Measurements from ENCODE around the gene PRKCA.

Gene PRKCA

DNA sequence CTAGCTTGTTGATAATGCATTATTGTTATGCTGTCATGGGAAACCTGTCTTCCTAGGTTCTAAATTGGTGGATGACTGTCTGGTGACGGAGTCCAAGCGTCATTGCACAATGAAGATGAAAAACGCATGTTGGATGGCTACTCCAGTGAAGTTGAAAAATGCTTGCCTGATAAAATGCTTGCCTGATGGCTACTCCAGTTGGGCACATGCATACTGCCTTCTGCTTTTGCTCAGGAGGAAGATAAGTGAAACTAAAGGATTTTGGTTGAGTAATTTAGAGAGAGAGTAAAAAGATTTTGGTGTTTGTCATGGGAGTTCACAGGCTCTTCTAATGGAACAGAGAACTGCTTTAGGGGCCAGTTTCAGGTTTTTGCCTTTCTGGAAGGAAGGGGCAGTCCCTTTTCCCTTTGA is 118.6 kb downstream of the PRKCA start:
- no peak for DNase-seq

- no peak for DNase-seq
Observed at GRCh38 chr17:66422186-66422585, 119.8 kb downstream of the PRKCA start.

DNA sequence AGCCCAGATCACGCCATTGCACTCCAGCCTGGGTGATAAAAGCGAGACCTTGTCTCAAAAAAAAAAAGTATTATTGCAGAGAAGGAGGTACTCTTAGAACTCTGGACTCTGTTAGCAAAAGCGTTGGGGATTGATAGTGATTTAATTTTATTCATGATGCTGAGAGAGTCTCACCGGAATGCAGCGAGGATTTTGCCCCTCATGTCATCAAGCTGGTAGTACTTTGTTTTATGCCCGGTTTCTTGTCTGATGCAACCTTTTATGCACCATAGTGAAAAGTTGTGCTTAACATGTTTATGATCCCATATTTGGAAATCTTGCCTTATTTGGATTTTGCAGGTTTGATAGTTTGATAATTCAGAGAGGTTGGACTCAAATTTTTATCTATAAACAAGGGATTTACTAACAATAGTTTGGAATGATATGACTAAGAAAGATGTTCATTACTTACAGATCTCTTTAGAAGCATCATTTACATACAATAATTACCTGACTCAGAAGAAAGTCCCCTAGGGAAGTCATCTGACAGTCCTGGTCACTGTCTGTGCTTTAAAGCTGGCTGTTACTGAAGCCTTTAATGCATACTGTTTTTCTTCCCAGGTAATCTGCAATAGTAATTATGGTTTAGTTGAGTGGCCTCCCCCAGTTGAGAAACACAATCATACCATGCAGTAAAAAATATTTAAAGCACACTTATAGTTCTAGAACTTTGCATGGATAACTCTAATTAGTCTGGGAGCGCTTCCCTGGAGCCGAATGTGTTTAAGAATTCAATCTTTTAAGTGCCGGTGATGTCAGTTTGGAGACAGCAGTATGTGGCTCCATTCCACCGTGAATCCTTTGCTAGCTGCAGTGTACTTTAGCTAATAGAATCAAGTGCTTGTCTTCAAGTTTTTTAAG is 120.9 kb downstream of the PRKCA start:
- DNase-seq: no peak

- no peak for DNase-seq
Observed at GRCh38 chr17:66425756-66426396, 123.5 kb downstream of the PRKCA start.

- DNase-seq: no peak
Observed at GRCh38 chr17:66426397-66427033, 124.1 kb downstream of the PRKCA start.

- DNase-seq: no peak
Observed at GRCh38 chr17:66427134-66427533, 124.7 kb downstream of the PRKCA start.

- no peak for DNase-seq
Observed at GRCh38 chr17:66429680-66430079, 127.3 kb downstream of the PRKCA start.

DNA sequence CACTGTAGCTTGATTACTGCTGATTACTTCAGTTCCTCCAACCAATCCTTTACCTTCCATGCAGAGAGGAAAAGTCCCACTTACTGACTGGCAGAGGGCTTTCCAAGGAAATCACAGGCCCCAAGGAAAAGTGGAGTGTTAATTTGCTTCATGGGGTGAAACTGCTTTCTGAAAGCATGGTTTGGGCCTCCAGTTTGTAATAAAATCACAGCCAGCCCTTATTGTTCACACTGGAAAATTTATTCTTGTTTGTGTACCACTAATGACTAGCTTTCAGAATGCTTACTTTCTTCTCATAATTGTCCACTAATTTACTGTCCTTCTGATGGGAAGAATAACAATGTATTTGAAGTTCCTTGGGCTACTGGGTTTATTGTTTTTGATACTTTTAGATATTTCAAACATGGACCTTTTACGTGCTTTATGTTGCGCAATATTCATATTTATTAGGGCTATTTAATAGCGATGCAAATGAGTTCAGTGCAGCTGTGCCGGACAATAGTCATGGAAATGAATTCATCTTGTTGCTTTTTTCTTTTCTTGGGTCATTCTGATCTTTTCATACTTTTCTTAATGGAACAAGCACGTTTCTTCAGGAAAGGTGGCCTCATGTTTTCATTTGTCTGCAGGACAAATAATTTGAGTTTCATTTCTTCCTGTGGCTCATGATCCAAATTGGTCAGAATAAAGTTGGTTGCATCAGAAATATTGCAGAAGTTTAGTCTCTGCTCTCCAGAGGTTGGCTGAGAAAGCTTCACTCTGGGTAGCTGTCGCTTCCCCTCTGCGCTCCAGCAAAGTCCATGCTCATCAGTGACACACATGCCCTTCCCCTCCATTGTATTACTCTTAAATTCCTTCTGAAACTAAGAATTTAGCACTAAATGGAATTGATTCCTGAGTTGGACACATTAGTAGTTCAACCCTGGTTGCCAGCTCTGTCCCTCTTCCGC is 128.7 kb downstream of the PRKCA start:
- no peak for DNase-seq

DNA sequence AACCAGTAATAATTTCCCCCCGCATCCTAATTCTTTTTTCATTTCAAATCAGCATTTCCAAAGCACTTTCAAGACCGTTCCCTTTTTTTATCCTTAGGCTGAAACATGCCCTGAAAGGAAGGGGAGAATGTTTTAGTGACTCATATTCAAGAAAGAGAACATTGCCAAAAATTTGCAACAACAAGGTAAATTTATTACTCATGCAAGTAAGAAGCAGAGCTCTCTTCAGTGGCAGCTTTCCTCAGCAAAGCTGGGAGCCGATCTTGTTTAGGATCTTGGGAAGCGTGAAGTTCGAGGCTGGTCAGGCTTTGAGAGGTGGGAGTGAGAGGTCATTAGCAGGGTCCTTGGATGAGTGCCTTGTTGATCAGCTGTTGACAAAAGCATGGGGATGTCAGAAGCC is 129.5 kb downstream of the PRKCA start:
- no peak for DNase-seq

GRCh38 chr17:66432411-66432957 is 130.1 kb downstream of the PRKCA start:
- no peak for DNase-seq

DNA sequence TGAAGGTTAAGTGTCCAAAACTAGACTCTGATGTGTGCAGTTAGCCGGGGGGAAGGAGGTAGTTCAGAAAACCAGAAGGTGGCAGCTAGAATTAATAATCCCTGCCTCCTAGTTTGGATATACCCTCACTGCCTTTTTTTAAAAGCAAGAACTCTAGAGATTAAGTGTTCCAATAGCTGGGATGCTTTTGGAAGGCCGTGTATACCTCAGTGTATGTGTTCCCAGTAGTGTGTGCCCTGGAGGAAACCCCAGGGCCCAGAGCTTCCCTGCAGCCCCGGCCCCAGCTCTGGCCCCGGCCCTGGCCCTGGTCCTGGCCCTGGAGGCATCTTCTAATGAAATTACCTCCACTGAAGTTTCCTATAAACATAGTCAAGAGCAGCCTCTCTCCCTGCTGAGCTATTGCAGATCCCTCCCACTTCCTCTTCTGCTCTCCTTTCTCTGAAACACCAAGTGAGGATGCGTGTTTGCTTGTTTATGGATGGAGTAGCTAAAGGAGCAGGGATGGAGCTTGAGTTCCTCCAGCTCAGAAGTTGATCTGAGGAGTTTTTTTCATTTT is 130.7 kb downstream of the PRKCA start:
- no peak for DNase-seq

DNA sequence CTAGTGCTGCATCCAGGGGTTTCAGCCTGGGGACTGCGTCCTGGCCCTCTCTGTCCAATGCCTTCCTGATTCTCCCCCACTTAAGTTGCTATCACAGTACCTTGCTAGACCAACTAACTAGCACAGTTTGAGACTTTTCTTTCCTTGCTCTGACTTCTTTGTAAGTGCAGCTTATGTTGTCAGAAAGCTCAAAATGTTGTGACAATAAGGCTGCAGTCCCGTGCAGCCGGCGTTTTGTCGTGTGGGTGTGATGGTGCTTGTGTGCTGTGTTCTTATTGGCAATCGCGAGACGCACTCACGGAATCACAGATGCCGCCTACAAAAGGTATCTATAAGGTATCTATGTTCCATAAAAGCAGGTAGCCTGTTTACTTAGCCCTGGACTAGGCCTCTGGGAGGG is 132.8 kb downstream of the PRKCA start:
- DNase-seq: no peak

DNA sequence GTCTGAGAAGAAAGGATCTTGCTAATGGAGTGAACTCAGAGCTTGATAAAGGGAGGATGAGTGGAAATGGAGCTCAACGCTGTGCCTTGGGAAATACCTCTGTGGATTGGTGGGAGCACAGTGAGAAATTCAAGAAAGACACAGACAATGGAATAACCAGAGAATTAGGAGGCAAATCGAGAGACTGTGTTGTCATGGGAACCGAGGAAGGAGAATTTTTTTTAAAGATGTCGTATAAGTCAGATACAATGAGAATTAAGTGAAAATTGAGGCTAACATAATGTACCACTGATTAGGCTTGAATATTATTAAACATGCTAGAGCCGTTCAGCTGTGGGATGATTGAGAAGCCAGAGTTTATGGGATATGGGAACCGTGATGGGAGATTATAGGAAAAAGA is 134.2 kb downstream of the PRKCA start:
- no peak for DNase-seq

GRCh38 chr17:66437476-66438026 is 135.1 kb downstream of the PRKCA start:
- DNase-seq: no peak

GRCh38 chr17:66438101-66438500 is 135.7 kb downstream of the PRKCA start:
- DNase-seq: no peak

DNA sequence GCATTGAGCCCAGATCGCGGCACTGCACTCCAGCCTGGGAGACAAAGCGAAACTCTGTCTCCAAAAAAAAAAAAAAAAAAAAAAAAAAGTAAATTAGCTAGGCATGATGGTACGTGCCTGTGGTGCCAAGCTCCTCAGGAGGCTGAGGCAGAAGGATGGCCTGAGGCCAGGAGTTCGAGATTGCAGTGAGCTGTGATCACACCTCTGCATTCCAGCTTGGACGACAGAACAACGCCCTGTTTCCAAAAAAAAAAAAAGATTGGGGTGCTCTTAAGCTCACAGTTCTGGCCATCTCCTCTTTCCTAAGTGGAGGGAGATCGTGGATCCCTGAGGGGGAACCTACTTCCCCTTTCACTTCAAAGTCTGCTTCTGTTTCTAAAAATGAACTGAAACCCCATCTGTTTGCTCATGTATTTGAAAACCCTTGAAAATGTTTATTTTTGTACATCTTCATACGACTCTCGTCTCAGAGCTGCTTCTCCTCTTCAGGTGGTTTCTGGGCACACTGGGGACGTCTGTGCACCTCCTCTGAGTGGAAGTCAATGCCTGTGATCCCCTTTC is 138.8 kb downstream of the PRKCA start:
- DNase-seq: no peak

- DNase-seq: no peak
Observed at GRCh38 chr17:66443166-66443565, 140.8 kb downstream of the PRKCA start.

DNA sequence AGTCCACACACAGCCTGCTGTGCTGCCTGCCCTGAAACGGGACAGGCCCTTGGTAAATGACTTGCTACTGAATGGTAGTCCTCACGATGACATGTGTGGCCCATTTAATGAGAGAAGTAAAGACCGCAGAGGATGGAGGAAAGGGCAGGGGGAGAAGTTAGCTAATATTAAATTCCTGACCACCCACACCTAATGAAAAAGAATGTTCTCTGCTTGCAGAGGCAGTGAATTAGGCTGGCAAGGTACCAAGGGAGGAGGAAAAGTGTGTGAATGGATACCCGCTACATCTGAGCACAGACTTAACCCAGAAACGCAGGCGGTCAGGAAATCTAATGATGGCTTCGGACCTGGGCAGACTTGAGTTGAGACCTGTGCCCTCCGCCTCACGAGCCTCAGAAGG is 141.2 kb downstream of the PRKCA start:
- DNase-seq: no peak

DNA sequence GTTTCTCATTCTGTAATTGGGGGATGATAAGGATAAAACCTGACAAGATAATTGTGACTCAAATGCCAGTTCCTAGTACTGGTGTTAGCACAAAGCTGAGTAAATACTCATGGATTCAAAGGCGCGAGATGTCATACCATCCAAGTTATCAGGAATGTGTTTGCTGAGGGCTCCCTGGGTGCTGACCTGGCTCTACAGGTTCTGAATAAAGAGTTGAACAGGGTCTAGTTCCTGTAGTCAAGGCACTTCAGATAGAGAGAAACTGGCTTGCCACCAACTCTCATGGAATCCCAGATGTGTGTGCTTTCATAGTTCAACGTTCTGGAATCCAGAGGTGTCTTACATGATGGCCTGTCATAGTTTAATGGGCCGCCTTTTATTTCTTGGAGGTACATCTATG is 141.6 kb downstream of the PRKCA start:
- no peak for DNase-seq

GRCh38 chr17:66445229-66445628 is 142.8 kb downstream of the PRKCA start:
- DNase-seq: no peak

DNA sequence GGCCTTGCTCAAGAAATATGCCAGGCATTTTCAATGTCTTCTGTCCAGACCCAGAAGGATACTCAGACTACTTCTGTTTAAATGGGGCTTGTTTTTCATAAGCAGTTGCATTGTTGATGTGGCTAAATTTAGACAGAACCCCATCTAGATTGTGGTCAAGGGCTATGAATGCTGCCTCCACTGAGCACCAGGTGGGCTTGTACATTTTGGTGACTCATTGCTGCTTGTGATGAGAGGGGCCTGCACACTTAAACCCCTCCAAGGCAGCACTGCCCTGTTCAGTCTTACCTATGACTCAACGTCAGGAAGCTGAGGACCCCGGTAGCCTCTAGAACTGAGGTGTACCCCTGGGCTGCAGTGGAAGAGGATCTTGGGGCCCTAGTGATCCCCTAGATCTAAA is 144.0 kb downstream of the PRKCA start:
- DNase-seq: no peak

DNA sequence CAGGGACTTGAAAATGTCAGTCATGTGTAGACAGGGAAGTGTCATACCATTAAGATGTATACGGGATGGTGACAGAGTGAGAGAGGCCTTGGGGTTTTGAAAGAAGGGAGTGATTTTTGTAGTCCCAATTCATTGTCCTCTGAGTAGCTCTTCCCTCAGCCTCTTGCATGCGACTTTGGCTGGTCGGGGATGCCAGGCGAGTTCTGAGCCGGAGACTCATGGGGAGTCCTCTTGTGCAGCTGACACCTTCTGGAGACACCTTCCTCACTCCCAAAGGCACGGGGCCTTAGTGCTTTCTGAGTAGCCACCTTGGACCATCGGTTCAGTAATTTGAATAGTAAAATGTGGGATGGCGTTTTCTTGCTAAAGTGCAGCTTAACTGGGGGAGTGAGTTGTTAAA is 144.7 kb downstream of the PRKCA start:
- DNase-seq: no peak

Measured in NCI-H526 treated with DMSO at 0.1 percent for 48 hours (cell line).